B cell (primary cell): ENCODE results near the gene FIG4. TPM values are rescaled to one million over a fixed set of nuclear protein-coding genes. Genes with fewer than 3 reads are reported as not detected.

Experiments
- ATAC-seq: fragments of 200-7000 bp; cut with Tn5 transposase; one replicate; pipeline ENCODE4 v1.10.0; 2021; ENCODE audit warnings: low read depth, mild to moderate bottlenecking, moderate number of reproducible peaks, moderate library complexity
- CTCF ChIA-PET: fragments of 350-600 bp; sonication (Branson Sonifier 250); formaldehyde crosslinking; loops from one replicate; lab custom pipeline; 2021; ENCODE audit warnings: antibody characterized with exemption, inconsistent platforms; lab: Charles Lee
- POLR2A ChIA-PET: fragments of 350-600 bp; sonication (Branson Sonifier 250); formaldehyde crosslinking; loops from one replicate; lab custom pipeline; 2021; ENCODE audit warnings: antibody characterized with exemption; lab: Charles Lee
- DNase-seq: peaks from one replicate; pipeline ENCODE4 v3.0.0; 2013
- H2AFZ ChIP-seq: 2 replicates; pipeline ENCODE4 v1.6.1; 2012; ENCODE audit warnings: mild to moderate bottlenecking, low read depth, low read length; ENCODE audit not compliant: insufficient read depth, poor library complexity, severe bottlenecking
- H3K27ac ChIP-seq, 2 donors: 1 replicate in 1 of 2; 2 replicates in 1 of 2; pipeline ENCODE4 v1.5.1; 2012 to 2013; ENCODE audit warnings: low read length in 2 of 2, mild to moderate bottlenecking in 2 of 2, moderate library complexity in 1 of 2
- H3K27me3 ChIP-seq, 4 experiments: fragments of 200-600 bp in 1 of 4; sonication (generic) in 1 of 4; replicated peaks in 1 of 4; 1 replicate in 2 of 4; 2 replicates in 2 of 4; pipeline versions ENCODE4 v1.6.1 to v1.7.0; 2013 to 2016; ENCODE audit warnings: low read length in 3 of 4, mild to moderate bottlenecking in 2 of 4, mixed read lengths in 1 of 4, moderate library complexity in 1 of 4; ENCODE audit not compliant: insufficient read depth in 4 of 4, control insufficient read depth in 3 of 4; ENCODE audit errors: control extremely low read depth in 1 of 4
- H3K36me3 ChIP-seq, 2 experiments: replicated peaks in 1 of 2; 1 replicate in 1 of 2; 2 replicates in 1 of 2; pipeline versions ENCODE4 v1.6.1 to v1.7.1; 2013; ENCODE audit warnings: low read length in 1 of 2; ENCODE audit not compliant: insufficient read depth in 2 of 2, control insufficient read depth in 1 of 2; ENCODE audit errors: control extremely low read depth in 1 of 2, extremely low read depth in 1 of 2
- H3K4me1 ChIP-seq, 2 donors: fragments of 200-600 bp in 1 of 2; sonication (generic) in 1 of 2; 1 replicate in 1 of 2; 2 replicates in 1 of 2; pipeline versions ENCODE4 v1.5.1 to v1.6.1; 2013 to 2017; ENCODE audit warnings: low read length in 2 of 2; ENCODE audit not compliant: control insufficient read depth in 2 of 2, insufficient read depth in 2 of 2
- H3K4me2 ChIP-seq: replicated peaks from 2 replicates; pipeline ENCODE3; 2012; ENCODE audit warnings: mild to moderate bottlenecking, low read depth, low read length; ENCODE audit not compliant: poor library complexity, severe bottlenecking
- H3K4me3 ChIP-seq, 5 experiments: fragments of 200-600 bp in 1 of 5; sonication (generic) in 1 of 5; 1 replicate in 3 of 5; 2 replicates in 2 of 5; pipeline versions ENCODE4 v1.5.1 to v1.7.0; 2011 to 2016; ENCODE audit warnings: low read length in 4 of 5, mild to moderate bottlenecking in 4 of 5, low read depth in 2 of 5, control low read depth in 1 of 5, moderate library complexity in 1 of 5; ENCODE audit not compliant: insufficient read depth in 1 of 5; ENCODE audit errors: control extremely low read depth in 1 of 5, extremely low read depth in 1 of 5
- H3K79me2 ChIP-seq: fragments of 200-600 bp; sonication (generic); one replicate; pipeline ENCODE4 v1.6.0; 2016; ENCODE audit warnings: low read length; ENCODE audit not compliant: control insufficient read depth, insufficient read depth
- H3K9ac ChIP-seq: fragments of 200-600 bp; sonication (generic); 2 replicates; pipeline ENCODE4 v1.6.1; 2017; ENCODE audit warnings: mild to moderate bottlenecking, low read length, moderate library complexity
- H3K9me3 ChIP-seq, 3 donors: one replicate each; pipeline versions ENCODE4 v1.6.1 to v1.7.1; 2013; ENCODE audit warnings: low read length in 2 of 3; ENCODE audit not compliant: control insufficient read depth in 2 of 3, insufficient read depth in 1 of 3; ENCODE audit errors: control extremely low read depth in 1 of 3
- H4K20me1 ChIP-seq: 2 replicates; pipeline ENCODE4 v1.6.0; 2012; ENCODE audit warnings: mild to moderate bottlenecking, low read length; ENCODE audit not compliant: insufficient read depth, control insufficient read depth, poor library complexity, severe bottlenecking
- H3K27ac Mint-ChIP-seq: one replicate; pipeline ENCODE4 v1.8.0; 2021; ENCODE audit warnings: mixed read lengths
- H3K27me3 Mint-ChIP-seq: one replicate; pipeline ENCODE4 v1.8.0; 2021; ENCODE audit warnings: mixed read lengths
- H3K4me1 Mint-ChIP-seq: one replicate; pipeline ENCODE4 v1.8.0; 2021; ENCODE audit warnings: mixed read lengths
- H3K4me3 Mint-ChIP-seq: one replicate; pipeline ENCODE4 v1.8.0; 2021; ENCODE audit warnings: mixed read lengths
- H3K9me3 Mint-ChIP-seq: one replicate; pipeline ENCODE4 v1.8.0; 2022; ENCODE audit warnings: mixed read lengths; ENCODE audit not compliant: insufficient read depth
- EZH2 ChIP-seq: IDR thresholded peaks from 2 replicates; pipeline ENCODE4 v1.6.1; 2012; ENCODE audit warnings: borderline replicate concordance, low read depth, mild to moderate bottlenecking, moderate library complexity, low read length; ENCODE audit not compliant: insufficient read depth, poor library complexity, severe bottlenecking
- WGBS: methylation state at CpG from one replicate; pipeline ENCODE4 v1.1.5; 2013; ENCODE audit warnings: missing lambda C conversion rate; ENCODE audit not compliant: insufficient coverage; 5-methylcytosine and 5-hydroxymethylcytosine counted together
- intact Hi-C: fragments of 100-400 bp; cut with micrococcal nuclease; formaldehyde crosslinking; loops from one replicate; pipeline ENCODE4 v1.10.0; 2022
- polyA plus RNA-seq: library from polyadenylated mRNA; depleted of rRNA; stranded (reverse); fragments of >200 nt; gene quantifications from 2 replicates; pipeline ENCODE4 v1.2.3, GENCODE V29; 2012
- total RNA-seq, 2 donors: library from RNA; stranded (reverse); fragments of 120-200 nt in 1 of 2; gene quantifications; 1 replicate in 1 of 2; 2 replicates in 1 of 2; pipeline versions ENCODE4 v1.2.3 to v1.2.4, GENCODE V29; 2013 to 2022
- TF ChIP-seq, protein P1 (sequence below): fragments of 200-600 bp; IDR thresholded peaks from one replicate; pipeline ENCODE4 v1.8.0; 2022; ENCODE audit warnings: antibody characterized with exemption, mild to moderate bottlenecking

Gene FIG4
- total and polyA plus RNA-seq, 2 donors (not counting 1 experiment from before 2014, with no cell fraction given), result 28.2 to 31.5 TPM

GRCh38 chr6:109701221-109701620 is 10.1 kb downstream of the FIG4 start:
- Histone ChIP-seq H3K27me3 (no peaks in the 10 kb centered on the region), H3K27ac (no peak overlapping the region), H3K4me3 (no peak overlapping the region), H3K79me2 (peaks cover 69% of the 10 kb centered on the region), H3K4me2 (no peak overlapping the region), H3K36me3 (peaks cover 0 to 11% of the 10 kb centered on the region in 2 experiments), H2AFZ (no peak overlapping the region), H3K4me1 (peaks cover 19 to 20% of the 10 kb centered on the region in 2 donors), H3K9me3 (peaks cover 0 to 2% (median 0%) of the 10 kb centered on the region in 3 donors), H3K9ac (no peak overlapping the region), H4K20me1 (peaks cover 16% of the 10 kb centered on the region)
- H3K27me3 Mint-ChIP-seq, result no peaks in the 10 kb centered on the region
- H3K27ac Mint-ChIP-seq, result peak overlapping the region; percentile 32
- no peak for DNase-seq
- TF ChIP-seq, protein P1, sequence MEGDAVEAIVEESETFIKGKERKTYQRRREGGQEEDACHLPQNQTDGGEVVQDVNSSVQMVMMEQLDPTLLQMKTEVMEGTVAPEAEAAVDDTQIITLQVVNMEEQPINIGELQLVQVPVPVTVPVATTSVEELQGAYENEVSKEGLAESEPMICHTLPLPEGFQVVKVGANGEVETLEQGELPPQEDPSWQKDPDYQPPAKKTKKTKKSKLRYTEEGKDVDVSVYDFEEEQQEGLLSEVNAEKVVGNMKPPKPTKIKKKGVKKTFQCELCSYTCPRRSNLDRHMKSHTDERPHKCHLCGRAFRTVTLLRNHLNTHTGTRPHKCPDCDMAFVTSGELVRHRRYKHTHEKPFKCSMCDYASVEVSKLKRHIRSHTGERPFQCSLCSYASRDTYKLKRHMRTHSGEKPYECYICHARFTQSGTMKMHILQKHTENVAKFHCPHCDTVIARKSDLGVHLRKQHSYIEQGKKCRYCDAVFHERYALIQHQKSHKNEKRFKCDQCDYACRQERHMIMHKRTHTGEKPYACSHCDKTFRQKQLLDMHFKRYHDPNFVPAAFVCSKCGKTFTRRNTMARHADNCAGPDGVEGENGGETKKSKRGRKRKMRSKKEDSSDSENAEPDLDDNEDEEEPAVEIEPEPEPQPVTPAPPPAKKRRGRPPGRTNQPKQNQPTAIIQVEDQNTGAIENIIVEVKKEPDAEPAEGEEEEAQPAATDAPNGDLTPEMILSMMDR, result no peak
- TF ChIP-seq EZH2, result no peak
- intact Hi-C loops, result no loop called here
- no peaks in the 10 kb centered on the region for H3K9me3 Mint-ChIP-seq
- ChIA-PET POLR2A (no interaction called here), CTCF (interaction anchor here (0.8 to 9.5 kb wide), 5 partner anchors 7 to 690 kb away, joined by 3 to 340 read pairs (median 73); partner anchors contain the start of genes AK9 and FIG4)
- H3K4me1 Mint-ChIP-seq, result peaks cover 35% of the 10 kb centered on the region
- ATAC-seq, result no peak
- no peak overlapping the region for H3K4me3 Mint-ChIP-seq
- WGBS, result 86% methylated on average over 1 of the region's 4 CpGs

DNA sequence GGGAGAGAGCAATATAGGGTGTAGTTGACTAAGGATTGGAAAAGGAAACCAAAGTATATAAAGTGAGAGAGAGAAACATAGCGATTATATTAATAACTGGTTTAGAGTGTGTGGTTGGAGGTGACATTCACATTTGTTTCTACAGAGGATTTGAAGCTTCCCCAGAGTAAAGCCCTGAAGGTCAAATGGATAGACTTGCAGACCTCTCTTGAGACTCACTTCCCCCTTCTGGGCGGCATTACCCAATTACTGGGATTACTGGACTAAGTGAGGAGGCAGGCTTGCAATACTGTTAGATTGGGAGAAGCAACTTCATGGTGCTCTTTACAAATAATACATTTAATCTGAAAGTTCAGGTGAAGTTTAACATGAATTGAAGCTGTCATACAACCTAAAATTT is 10.7 kb downstream of the FIG4 start:
- peaks cover 70% of the 10 kb centered on the region for H3K79me2 ChIP-seq
- TF ChIP-seq, protein P1, result no peak
- no peak for TF ChIP-seq EZH2
- H3K4me1 Mint-ChIP-seq, result peaks cover 41% of the 10 kb centered on the region
- no peak overlapping the region for H3K4me3 Mint-ChIP-seq
- no peak overlapping the region for H3K9ac ChIP-seq
- DNase-seq (no peak), ATAC-seq (no peak)
- H3K27ac ChIP-seq, result no peak overlapping the region
- CTCF ChIA-PET, result interaction anchor here (1.1 to 9.5 kb wide), 4 partner anchors 8 to 690 kb away, joined by 8 to 340 read pairs (median 94); partner anchors contain the start of genes AK9 and FIG4
- H3K4me3 ChIP-seq, result no peak overlapping the region
- H3K27ac Mint-ChIP-seq, result peak overlapping the region; percentile 41
- H3K36me3 ChIP-seq, result peaks cover 0 to 8% of the 10 kb centered on the region in 2 experiments
- intact Hi-C loops, result no loop called here
- no peaks in the 10 kb centered on the region for H3K27me3 ChIP-seq
- no peaks in the 10 kb centered on the region for H3K27me3 Mint-ChIP-seq
- H2AFZ ChIP-seq, result no peak overlapping the region
- no CpG with 5 or more reads among the region's 2 CpGs for WGBS
- no peak overlapping the region for H3K4me2 ChIP-seq
- peaks cover 24% of the 10 kb centered on the region in 2 donors for H3K4me1 ChIP-seq
- no peaks in the 10 kb centered on the region for H3K9me3 Mint-ChIP-seq
- no peaks in the 10 kb centered on the region for H3K9me3 ChIP-seq
- POLR2A ChIA-PET, result no interaction called here
- H4K20me1 ChIP-seq, result peaks cover 22% of the 10 kb centered on the region
